Endothelial cell (in vitro differentiated cells): ENCODE measurements around the gene TRAP1. TPM values are rescaled to one million over a fixed set of nuclear protein-coding genes. Genes with fewer than 3 reads are reported as not detected.

Source experiments
- DNase-seq: peaks from one replicate; pipeline ENCODE4 v3.0.0; 2021; ENCODE audit warnings: low spot score
- H3K27ac Mint-ChIP-seq: one replicate; pipeline ENCODE4 v1.8.0; 2021; ENCODE audit warnings: mixed read lengths, inconsistent platforms; ENCODE audit not compliant: unreplicated experiment
- H3K27me3 Mint-ChIP-seq: one replicate; pipeline ENCODE4 v1.8.0; 2021; ENCODE audit warnings: mild to moderate bottlenecking, moderate library complexity, mixed read lengths, inconsistent platforms; ENCODE audit not compliant: unreplicated experiment
- H3K36me3 Mint-ChIP-seq: one replicate; pipeline ENCODE4 v1.8.0; 2021; ENCODE audit warnings: mild to moderate bottlenecking, low read depth, mixed read lengths, inconsistent platforms; ENCODE audit not compliant: unreplicated experiment
- H3K4me1 Mint-ChIP-seq: one replicate; pipeline ENCODE4 v1.8.0; 2021; ENCODE audit warnings: mild to moderate bottlenecking, mixed read lengths, inconsistent platforms; ENCODE audit not compliant: unreplicated experiment
- H3K4me3 Mint-ChIP-seq: one replicate; pipeline ENCODE4 v1.8.0; 2021; ENCODE audit warnings: mild to moderate bottlenecking, mixed read lengths, inconsistent platforms; ENCODE audit not compliant: unreplicated experiment
- H3K9me3 Mint-ChIP-seq: one replicate; pipeline ENCODE4 v1.8.0; 2021; ENCODE audit warnings: mixed read lengths, inconsistent platforms; ENCODE audit not compliant: unreplicated experiment
- CTCF ChIP-seq: fragments of 200-600 bp; sonication (generic); IDR thresholded peaks from one replicate; pipeline ENCODE4 v1.5.0; 2021; ENCODE audit warnings: antibody characterized with exemption; ENCODE audit not compliant: unreplicated experiment
- total RNA-seq: library from RNA; stranded (reverse); fragmentation: NEBNext Ultra II Directional; extraction: Animal tissue kit (Norgen Biotek cat#: 25700); gene quantifications from one replicate; pipeline ENCODE4 v1.2.1, GENCODE V29; 2021; ENCODE audit not compliant: unreplicated experiment

Gene TRAP1
- total RNA-seq, 1 donor from 2014 or later = 104 TPM

GRCh38 chr16:3690980-3691720 lies 26.2 kb downstream of the TRAP1 start:
- Mint-ChIP-seq H3K4me3 (no peak overlapping the region), H3K36me3 (peaks cover 12% of the 10 kb centered on the region), H3K27ac (no peak overlapping the region), H3K9me3 (no peaks in the 10 kb centered on the region), H3K4me1 (peaks cover 4% of the 10 kb centered on the region), H3K27me3 (peaks cover 5% of the 10 kb centered on the region)
- DNase-seq = no peak
- no peak for TF ChIP-seq CTCF

GRCh38 chr16:3690470-3690928 lies 26.8 kb downstream of the TRAP1 start:
- Mint-ChIP-seq H3K27ac (no peak overlapping the region), H3K27me3 (peaks cover 6% of the 10 kb centered on the region), H3K9me3 (no peaks in the 10 kb centered on the region), H3K36me3 (peaks cover 12% of the 10 kb centered on the region), H3K4me1 (peaks cover 4% of the 10 kb centered on the region), H3K4me3 (no peak overlapping the region)
- peak; percentile 86 for TF ChIP-seq CTCF
- DNase-seq = peak; percentile 91

- Mint-ChIP-seq H3K4me1 (peaks cover 4% of the 10 kb centered on the region), H3K27ac (no peak overlapping the region), H3K4me3 (peak overlapping the region; percentile 59), H3K36me3 (peaks cover 14% of the 10 kb centered on the region), H3K9me3 (no peaks in the 10 kb centered on the region), H3K27me3 (peaks cover 6% of the 10 kb centered on the region)
- DNase-seq = no peak
- no peak for TF ChIP-seq CTCF
These were observed 27.6 kb downstream of the TRAP1 start for GRCh38 chr16:3689731-3690130.

- TF ChIP-seq CTCF = no peak
- Mint-ChIP-seq H3K9me3 (no peaks in the 10 kb centered on the region), H3K4me1 (peaks cover 4% of the 10 kb centered on the region), H3K27ac (no peak overlapping the region), H3K36me3 (peaks cover 18% of the 10 kb centered on the region), H3K27me3 (peaks cover 4% of the 10 kb centered on the region), H3K4me3 (no peak overlapping the region)
- no peak for DNase-seq
These were observed 29.5 kb downstream of the TRAP1 start for GRCh38 chr16:3687792-3688191.

- no peak for TF ChIP-seq CTCF
- H3K27me3 Mint-ChIP-seq = peaks cover 4% of the 10 kb centered on the region
- H3K27ac Mint-ChIP-seq = peak overlapping the region; percentile 19
These were observed 30.3 kb downstream of the TRAP1 start for GRCh38 chr16:3687021-3687420.

More at GRCh38 chr16:3687021-3687420, 30.3 kb downstream of the TRAP1 start:
- peaks cover 21% of the 10 kb centered on the region for H3K36me3 Mint-ChIP-seq
- no peak for DNase-seq
- peak overlapping the region; percentile 47 for H3K4me3 Mint-ChIP-seq
- no peaks in the 10 kb centered on the region for H3K9me3 Mint-ChIP-seq
- H3K4me1 Mint-ChIP-seq = peaks cover 4% of the 10 kb centered on the region
